Stimulated activated CD8-positive, alpha-beta memory T cell treated with anti-CD3 and anti-CD28 coated beads, Interleukin-12 subunit alpha, Interleukin-12 subunit beta, amount 100 ng/mL, for 24 hours (primary cell): ENCODE data around the gene USP34.
"Not testable (repeated sequence)": the region's sequence is repeated elsewhere in the genome, so short reads cannot be mapped to it uniquely, and the experiment has no call there.

Experiments
- DNase-seq: peaks from one replicate; pipeline ENCODE4 v3.0.0-alpha.2; 2020; ENCODE audit errors: extremely low read depth

The USP34 gene

DNA sequence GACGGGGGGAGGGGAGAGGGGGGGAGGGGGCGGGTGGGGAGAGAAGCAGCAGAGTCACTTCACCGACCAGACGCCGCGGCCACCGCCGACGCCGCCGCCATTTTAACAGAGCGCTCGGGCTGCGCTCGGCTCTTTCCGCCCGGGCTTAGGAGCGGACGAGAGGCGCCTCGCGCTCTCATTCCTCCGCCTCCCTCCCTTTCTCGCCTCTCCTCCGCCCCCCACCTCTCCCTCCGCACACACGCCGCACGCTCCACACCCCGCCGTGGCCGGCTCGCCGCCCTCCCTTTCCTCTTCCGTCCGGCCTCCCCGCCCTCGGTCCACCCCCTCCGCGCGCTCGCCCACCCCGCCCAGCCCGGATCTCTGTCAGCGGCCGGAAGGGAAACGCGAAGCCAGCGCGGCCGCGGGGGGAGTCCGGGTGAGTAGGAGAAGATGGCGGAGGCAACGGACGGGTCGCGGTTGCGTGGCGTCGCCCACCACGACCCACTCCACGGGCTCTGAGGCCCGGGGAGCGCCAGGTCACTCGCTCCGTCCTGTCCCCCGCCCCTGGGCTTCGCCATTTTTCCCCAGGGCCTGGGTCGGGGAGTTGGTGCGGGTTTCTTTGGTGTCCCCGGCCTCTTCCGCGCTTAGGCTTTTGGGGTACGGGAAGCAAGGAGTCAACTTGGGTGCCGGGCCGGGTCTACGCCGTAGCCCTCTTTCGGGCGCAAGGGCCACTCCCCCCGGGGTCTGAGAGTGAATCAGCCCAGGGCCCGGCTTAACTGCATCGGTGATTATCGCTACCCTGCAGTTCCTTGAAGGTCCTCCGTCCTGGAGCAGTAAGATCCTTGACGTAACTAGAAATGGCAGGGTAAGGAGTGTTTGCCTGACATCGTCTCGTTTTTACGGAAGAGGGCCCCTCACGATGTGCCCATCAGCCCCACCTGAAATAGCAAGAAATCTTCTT, at the start of gene USP34:
Gene USP34 (minus strand): TSS at position 123 of the 940 bp plus-strand sequence. CDS start 395 bp downstream, outside the sequence.
- peak; percentile 86 for DNase-seq

GRCh38 chr2:61520261-61520660, 49.4 kb upstream of the USP34 start:
- DNase-seq: no peak

- DNase-seq: no peak
These were observed 42.0 kb upstream of the USP34 start for GRCh38 chr2:61512768-61513398.

GRCh38 chr2:61510674-61511671, 40.1 kb upstream of the USP34 start:
- no peak for DNase-seq

DNA sequence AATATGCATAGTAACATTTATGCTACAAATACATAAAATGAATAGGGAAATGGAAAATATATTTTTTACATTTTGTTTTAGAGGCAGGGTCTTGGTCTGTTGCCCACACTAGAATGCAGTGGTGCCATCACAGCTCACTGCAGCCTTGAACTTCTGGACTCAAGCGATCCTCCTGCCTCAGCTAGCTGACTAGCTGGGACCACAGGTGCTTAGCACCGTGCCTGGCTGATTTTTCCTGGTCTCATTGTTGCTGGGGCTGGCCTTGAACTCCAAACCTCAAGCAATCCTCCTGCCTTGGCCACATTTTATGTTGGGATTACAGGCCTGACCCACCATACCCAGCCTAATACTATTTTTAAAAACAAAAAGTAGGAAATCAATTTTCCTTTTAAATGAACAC, 34.1 kb upstream of the USP34 start:
- DNase-seq: no peak

DNA sequence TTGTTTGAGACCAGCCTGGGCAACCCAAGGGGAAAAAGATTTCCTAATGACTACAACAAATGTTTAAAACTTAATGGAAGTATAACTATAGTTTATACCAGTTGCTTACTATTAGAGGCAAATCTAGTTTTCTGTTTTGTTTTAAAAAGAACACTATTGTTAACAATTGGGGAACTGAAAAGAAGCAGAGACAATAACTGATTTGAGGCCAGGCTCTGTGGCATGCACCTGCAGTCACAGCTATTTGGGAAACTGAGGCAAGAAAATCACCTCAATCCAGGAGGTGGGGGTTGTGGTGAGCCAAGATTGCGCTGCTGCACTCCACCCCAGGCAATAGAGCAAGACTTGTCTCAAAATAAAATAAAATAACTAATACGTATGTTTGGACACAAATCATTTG, 28.2 kb upstream of the USP34 start:
- no peak for DNase-seq

DNA sequence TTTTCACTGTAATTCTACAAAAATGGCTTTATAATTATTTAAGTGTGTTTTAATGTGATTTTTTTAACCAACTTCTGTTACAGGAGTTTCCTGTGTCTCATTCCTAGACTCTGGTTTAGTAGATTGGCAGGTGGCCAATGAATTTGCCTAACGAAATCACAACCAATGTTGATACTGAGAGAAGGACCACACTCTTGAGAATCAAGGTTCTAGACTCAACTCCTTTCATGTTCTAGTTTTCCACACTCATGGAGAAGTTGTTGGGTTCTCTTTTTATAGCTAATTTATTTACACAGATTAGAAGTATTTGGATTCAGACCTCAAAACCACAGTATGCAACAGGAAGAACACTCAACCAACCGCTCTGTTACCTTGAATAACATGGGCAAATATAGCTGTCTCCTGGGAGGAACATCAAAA, 22.6 kb upstream of the USP34 start:
- DNase-seq: no peak

DNA sequence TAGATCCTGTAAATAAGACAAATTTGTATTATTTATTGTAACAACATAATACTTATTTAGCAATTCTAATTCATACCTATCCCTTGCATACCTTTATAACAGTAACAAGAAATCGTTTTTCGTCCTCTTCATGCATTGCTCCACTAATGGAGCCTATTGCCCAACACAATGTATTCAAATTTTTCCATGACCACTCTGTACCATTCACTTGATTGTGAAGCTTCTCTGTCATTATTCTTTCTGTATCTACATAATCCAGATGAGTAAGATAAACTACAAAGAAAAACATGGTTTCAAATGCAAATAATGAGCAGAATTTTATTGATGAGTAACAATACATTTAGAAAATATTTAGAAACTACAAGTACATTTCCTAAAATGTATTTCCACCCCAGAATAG, 21.6 kb upstream of the USP34 start:
- no peak for DNase-seq

GRCh38 chr2:61485281-61485680, 14.4 kb upstream of the USP34 start:
- no peak for DNase-seq

DNA sequence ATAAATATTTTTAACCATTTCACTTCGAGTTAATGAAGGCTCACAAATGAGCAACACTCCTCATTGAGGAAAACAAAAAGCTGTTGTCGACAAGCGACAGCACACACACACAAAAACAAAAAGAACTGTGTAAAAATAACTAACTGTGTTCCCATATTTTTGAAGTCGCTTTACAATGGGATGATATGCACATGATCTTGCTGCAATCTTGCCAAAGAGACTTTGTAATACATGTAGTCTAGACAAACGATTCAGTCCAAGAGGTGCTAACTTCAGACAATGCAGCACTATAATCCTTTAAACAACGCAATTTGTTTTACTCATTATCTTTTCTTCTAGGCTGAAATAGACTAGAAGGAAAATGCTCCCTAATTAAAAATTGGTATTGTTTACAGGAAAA, 7.2 kb upstream of the USP34 start:
- no peak for DNase-seq

DNA sequence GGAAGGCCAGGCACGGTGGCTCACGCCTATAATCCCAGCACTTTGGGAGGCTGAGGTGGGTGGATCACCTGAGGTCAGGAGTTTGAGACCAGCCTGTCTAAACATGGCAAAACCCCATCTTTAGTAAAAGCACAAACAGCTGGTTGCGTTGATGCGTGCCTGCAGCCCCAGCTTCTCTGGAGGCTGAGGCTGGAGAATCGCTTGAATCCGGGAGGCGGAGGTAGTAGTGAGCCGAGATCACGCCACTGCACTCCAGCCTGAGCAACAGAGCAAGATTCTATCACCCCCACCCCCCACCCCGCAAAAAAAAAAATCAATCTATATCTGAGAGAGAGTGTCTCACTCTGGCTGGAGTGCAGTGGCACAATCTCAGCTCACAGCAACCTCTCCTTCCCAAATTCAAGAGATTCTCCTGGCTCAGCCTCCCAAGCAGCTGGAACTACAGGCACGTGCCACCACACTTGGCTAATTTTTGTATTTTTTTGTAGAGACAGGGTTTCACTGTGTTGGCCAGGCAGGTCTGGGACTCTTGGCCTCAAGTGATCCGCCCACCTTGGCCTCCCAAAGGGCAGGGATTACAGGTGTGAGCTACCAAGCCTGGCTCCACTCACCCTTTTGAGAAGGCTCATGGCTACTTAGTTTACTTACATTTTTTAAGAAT, 6.2 kb upstream of the USP34 start:
- not testable (repeated sequence) for DNase-seq

GRCh38 chr2:61471905-61472805, 1.3 kb upstream of the USP34 start:
- no peak for DNase-seq

- peak; percentile 74 for DNase-seq
These were observed 550 bp downstream of the USP34 start for GRCh38 chr2:61470122-61470951.

DNA sequence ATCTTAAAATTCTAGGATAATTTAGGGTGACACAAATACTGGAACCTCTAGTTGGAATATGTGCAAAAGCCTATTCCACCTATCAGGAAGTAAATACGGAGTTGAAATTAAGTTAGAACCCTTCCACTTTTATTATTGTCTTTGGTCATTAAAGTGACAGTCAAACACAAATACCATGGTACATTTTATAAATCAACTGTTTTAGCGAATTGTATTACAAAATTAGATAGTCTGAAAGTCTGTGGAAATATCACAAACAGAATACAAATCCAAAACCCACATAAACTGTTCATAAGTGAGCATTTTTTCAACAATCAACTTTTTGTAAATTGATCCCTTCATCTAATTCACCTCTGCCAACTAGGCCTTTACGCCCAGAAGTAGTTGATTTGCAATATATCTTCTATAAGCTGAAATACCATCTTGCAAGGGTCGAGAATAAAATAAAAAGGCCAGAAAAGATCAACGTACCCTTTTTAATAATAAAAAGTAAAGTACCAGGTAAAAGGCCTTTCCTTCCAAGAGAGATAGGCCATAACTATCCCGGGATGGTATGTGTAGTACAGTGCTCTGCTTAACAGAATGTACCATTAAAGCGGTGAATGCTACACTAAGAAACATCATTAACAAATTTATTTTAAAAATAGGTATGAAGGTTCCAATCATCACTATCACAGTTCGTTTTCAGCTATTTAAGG, 1.3 kb downstream of the USP34 start:
- no peak for DNase-seq

- not testable (repeated sequence) for DNase-seq
These were observed 2.7 kb downstream of the USP34 start for GRCh38 chr2:61468231-61468630.

GRCh38 chr2:61465045-61465444, 5.8 kb downstream of the USP34 start:
- DNase-seq: no peak

GRCh38 chr2:61463769-61464475, 7.0 kb downstream of the USP34 start:
- no peak for DNase-seq

GRCh38 chr2:61461404-61461803, 9.5 kb downstream of the USP34 start:
- DNase-seq: no peak
